Measurements from ENCODE around the gene PCSK4.
"Not testable (repeated sequence)": the region's sequence is repeated elsewhere in the genome, so short reads cannot be mapped to it uniquely, and the experiment has no call there.

The PCSK4 gene

DNA sequence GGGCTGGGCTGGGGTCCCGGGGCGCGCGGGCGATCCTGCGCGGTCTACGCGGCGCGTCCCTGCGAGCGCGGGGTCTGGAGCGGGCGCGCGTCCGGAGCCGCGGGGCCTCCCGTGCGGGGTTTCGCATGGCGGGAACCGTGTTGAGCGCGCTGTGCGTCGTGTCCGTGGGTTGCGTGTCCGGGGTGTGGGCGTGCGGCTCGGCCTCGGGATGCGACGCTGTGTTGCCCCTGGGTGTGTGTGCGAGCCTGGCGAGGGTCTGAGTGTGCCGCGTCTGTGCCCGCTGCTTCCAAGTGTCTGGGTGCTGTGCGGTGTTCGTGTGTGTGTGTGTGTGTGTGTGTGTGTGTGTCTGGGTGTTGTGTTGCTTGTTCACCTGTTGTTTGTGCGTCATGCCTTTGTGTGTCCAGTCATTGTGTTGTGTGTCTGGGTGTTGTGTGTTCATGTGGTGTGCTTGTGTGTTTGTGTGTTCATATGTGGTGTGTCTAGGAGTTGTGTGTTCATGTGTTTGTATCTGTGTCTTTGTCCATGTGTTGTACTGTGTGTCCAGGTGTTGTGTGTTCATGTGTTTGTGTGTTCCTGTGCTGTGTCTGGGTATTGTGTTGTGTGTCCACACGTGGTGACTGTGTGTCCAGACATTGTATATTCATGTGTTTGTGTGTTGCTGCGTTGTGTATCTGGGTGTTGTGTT is 34.3 kb upstream of the PCSK4 start:
- Histone ChIP-seq H3K36me3 (no peaks in the 10 kb centered on the region), H3K27ac (no peak overlapping the region), H3K9me3 (replicated peaks in 1 of 11) (0 out of 22 replicates have a peak, but pooled peaks cover 0 to 4% (median 0%) of the 10 kb centered on the region in 11 experiments), H3K4me1 (peaks cover 8 to 28% (median 21%) of the 10 kb centered on the region in 10 experiments), H3K4me2 (no peak overlapping the region), H3K9ac (no peak overlapping the region), H3K27me3 (peaks cover 20 to 36% (median 30%) of the 10 kb centered on the region in 11 experiments; a peak in 20 of 22 replicates), H3K4me3 (no peak overlapping the region), H4K20me1 (peaks cover 0 to 30% (median 0%) of the 10 kb centered on the region in 11 experiments; a peak in 2 of 22 replicates)
- no peak for TF ChIP-seq Cebpa-rat (IDR thresholded peaks at IDR 0.05)

DNA sequence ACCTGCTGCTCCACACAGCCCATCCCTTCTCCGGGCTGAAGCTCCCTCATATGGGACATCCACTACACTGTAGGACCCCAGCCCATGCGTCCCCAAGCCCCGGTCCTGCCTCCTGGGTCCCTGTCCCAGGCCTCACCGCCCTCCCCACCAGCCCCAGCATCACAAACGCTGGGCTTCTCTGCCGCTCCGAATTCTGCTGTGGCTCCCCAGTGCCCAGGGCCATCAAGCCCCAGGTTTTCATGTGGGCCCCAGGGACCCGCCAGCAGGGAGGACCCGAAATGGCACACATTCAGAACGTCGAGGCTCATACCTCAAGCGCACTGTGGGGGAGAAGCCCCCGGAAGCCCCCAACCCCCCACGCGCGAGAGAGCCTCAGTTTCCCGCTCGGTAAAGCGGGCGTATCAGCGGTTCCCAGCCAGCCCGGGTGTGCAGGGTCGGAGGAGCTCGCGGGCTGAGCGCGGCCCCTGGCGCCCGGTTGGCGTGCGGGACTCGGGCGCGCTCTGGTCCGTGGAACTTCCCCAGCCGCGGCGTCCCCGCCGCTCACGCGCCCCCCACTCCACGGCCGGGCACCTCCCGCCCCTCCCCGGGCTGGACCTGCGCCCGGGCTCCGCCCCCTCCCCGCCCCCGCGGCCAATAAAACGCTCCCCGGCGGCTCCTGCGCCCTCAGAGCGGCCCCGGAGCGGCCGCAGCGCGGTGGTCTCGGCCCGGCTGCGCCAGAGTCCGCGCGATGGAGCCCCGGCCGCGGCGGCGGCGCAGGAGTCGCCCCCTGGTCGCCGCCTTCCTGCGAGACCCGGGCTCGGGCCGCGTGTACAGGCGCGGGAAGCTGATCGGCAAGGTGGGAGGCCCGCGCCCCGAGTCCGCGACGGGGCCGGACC is 33.5 kb upstream of the PCSK4 start, which contains the start of gene PLK5:
Gene PLK5, plus strand, starts transcription at position 666 of the 875 bp plus-strand sequence. CDS start 2,920 bp downstream, outside the sequence.
- Histone ChIP-seq H3K4me1 (peaks cover 8 to 28% (median 21%) of the 10 kb centered on the region in 10 experiments), H3K36me3 (no peaks in the 10 kb centered on the region), H4K20me1 (peaks cover 0 to 25% (median 0%) of the 10 kb centered on the region in 11 experiments; a peak in 2 of 22 replicates), H3K27ac (no peak within 1 kb of the TSS), H3K9me3 (replicated peaks in 1 of 11) (0 out of 22 replicates have a peak, but pooled peaks cover 0 to 4% (median 0%) of the 10 kb centered on the region in 11 experiments), H3K9ac (no peak within 1 kb of the TSS), H3K27me3 (peaks cover 20 to 36% (median 30%) of the 10 kb centered on the region in 11 experiments; a peak in 20 of 22 replicates), H3K4me3 (no peak within 1 kb of the TSS), H3K4me2 (no peak within 1 kb of the TSS)
- no peak for TF ChIP-seq Cebpa-rat (IDR thresholded peaks at IDR 0.05)

DNA sequence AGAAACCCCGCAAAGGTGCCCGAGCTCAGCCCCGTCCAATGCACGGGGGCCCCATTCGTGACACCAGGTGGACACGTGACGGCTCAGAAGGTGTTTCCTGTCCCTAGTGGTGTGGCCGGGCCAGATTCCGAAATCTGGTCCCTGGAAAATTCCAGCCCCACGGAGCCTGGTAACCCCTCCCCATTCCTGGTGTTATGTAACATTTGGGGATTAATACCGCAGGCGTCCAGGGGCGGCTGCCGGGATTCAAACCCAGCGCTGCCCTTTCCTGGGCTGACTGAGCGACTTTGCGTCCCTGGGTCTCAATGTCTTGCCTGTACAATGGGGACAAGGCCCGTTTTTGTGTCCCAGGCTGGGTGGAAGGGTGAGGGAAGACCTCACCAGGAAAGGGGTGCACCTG is 32.7 kb upstream of the PCSK4 start:
- H3K9me3 ChIP-seq (replicated peaks in 1 of 11) = 0 out of 22 replicates have a peak, but pooled peaks cover 0 to 4% (median 0%) of the 10 kb centered on the region in 11 experiments
- H3K4me3 ChIP-seq = no peak overlapping the region
- TF ChIP-seq Cebpa-rat (IDR thresholded peaks at IDR 0.05) = no peak
- H3K9ac ChIP-seq = no peak overlapping the region
- H4K20me1 ChIP-seq = peaks cover 0 to 22% (median 0%) of the 10 kb centered on the region in 11 experiments; a peak in 2 of 22 replicates
- peaks cover 8 to 28% (median 21%) of the 10 kb centered on the region in 10 experiments for H3K4me1 ChIP-seq
- H3K27me3 ChIP-seq = peaks cover 20 to 36% (median 30%) of the 10 kb centered on the region in 11 experiments; a peak in 20 of 22 replicates
- no peak overlapping the region for H3K27ac ChIP-seq
- H3K36me3 ChIP-seq = no peaks in the 10 kb centered on the region
- no peak overlapping the region; a peak in 1 of 22 replicates for H3K4me2 ChIP-seq

DNA sequence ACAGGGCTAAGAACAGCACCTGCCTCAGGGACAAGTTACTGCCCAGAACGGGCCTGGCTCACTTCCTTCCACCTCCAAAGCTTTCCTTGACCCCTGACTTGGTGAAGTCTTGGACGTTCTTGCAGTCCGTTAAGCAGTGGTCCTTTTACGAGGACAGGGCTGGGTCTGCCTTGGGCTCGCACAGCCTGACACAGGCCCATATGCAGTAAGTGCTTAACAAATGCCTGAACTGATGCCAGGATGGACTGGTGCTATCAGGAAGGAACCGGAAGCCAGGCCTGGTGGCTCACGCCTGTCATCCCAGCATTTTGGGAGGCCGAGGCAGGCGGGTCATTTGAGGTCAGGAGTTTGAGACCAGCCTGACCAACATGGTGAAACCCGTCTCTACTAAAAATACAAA is 31.9 kb upstream of the PCSK4 start:
- Histone ChIP-seq H3K4me2 (peak overlapping the region in 8 of 11 experiments; percentile 28 to 81 (median 70); a peak in 15 of 22 replicates), H3K4me3 (no peak overlapping the region), H3K36me3 (no peaks in the 10 kb centered on the region), H3K9ac (0 out of 22 replicates have a peak overlapping the region, but pooled peaks of 1 of the 11 experiments have one; percentile 33), H3K27ac (no peak overlapping the region), H4K20me1 (peaks cover 0 to 15% (median 0%) of the 10 kb centered on the region in 11 experiments; a peak in 1 of 22 replicates), H3K9me3 (replicated peaks in 1 of 11) (0 out of 22 replicates have a peak, but pooled peaks cover 0 to 4% (median 0%) of the 10 kb centered on the region in 11 experiments), H3K4me1 (peaks cover 8 to 28% (median 21%) of the 10 kb centered on the region in 10 experiments), H3K27me3 (peaks cover 20 to 36% (median 30%) of the 10 kb centered on the region in 11 experiments; a peak in 20 of 22 replicates)
- no peak for TF ChIP-seq Cebpa-rat (IDR thresholded peaks at IDR 0.05)

DNA sequence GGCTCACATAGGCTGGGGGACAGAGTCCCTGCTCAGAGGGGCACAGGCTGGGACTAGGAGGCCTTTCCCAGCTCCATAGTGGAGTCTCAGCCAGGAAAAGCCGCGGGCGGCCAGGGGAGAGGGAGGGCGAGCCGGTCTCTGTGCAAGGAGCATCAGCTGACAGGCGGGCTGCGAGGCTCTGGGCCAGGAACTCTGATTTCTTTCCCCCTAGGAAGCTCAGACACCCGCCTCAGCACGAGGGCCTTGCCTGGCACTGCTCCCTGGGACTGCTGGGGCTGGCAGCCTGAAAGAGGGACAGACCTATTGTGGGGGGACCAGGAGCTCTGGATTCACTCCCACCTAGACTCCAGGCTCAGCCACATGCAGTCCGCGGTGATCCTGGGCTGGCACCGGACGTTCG is 31.5 kb upstream of the PCSK4 start:
- peaks cover 8 to 28% (median 21%) of the 10 kb centered on the region in 10 experiments for H3K4me1 ChIP-seq
- H3K4me3 ChIP-seq = no peak overlapping the region
- peak overlapping the region in 2 of 11 experiments; percentile 13 to 33; a peak in 2 of 22 replicates for H3K9ac ChIP-seq
- H3K36me3 ChIP-seq = no peaks in the 10 kb centered on the region
- H3K4me2 ChIP-seq = peak overlapping the region in 8 of 11 experiments; percentile 28 to 81 (median 70); a peak in 16 of 22 replicates
- no peak for TF ChIP-seq Cebpa-rat (IDR thresholded peaks at IDR 0.05)
- H4K20me1 ChIP-seq = peaks cover 0 to 14% (median 0%) of the 10 kb centered on the region in 11 experiments; a peak in 1 of 22 replicates
- peaks cover 20 to 36% (median 30%) of the 10 kb centered on the region in 11 experiments; a peak in 20 of 22 replicates for H3K27me3 ChIP-seq
- H3K9me3 ChIP-seq (replicated peaks in 1 of 11) = 0 out of 22 replicates have a peak, but pooled peaks cover 0 to 4% (median 0%) of the 10 kb centered on the region in 11 experiments
- no peak overlapping the region for H3K27ac ChIP-seq

DNA sequence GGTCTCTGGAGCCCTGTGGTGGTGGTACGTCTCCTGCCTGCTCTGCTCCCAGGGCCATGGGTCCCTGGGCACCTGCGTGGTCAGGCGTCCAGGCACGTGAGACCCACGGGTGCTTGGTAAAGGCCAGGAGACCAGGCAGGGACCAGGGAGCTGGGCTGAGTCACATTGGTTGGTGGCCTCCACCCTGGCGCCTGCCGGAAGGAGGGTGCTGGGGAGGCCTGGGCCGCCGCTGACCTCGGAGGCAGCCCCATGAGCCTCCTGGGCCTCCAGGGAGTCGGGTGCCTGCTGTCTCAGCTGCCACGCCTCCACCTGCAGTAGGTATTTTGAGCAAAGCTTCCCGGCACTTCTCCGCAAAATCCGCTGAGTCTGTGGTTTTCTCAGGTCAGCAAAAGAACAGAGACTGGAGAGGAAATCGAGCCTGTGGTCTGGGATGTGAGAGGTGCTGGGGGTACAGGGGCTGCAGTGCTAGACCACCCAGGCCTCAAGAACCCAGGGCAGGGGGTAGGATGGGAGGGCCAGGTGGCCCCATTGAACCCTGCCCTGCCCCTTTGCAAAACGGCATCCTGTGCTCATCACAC is 30.1 kb upstream of the PCSK4 start:
- H3K27me3 ChIP-seq = peaks cover 17 to 29% (median 25%) of the 10 kb centered on the region in 11 experiments; a peak in 20 of 22 replicates
- H3K9ac ChIP-seq = peak overlapping the region in 3 of 11 experiments; percentile 6 to 53 (median 35); a peak in 3 of 22 replicates
- H3K27ac ChIP-seq = no peak overlapping the region
- H3K36me3 ChIP-seq = no peaks in the 10 kb centered on the region
- no peak overlapping the region for H3K4me3 ChIP-seq
- no peak for TF ChIP-seq Cebpa-rat (IDR thresholded peaks at IDR 0.05)
- H3K4me2 ChIP-seq = peak overlapping the region; percentile 55 to 83 (median 75)
- 0 out of 22 replicates have a peak, but pooled peaks cover 0 to 4% (median 0%) of the 10 kb centered on the region in 11 experiments for H3K9me3 ChIP-seq (replicated peaks in 1 of 11)
- H3K4me1 ChIP-seq = peaks cover 8 to 28% (median 21%) of the 10 kb centered on the region in 10 experiments
- H4K20me1 ChIP-seq = peaks cover 0 to 6% (median 0%) of the 10 kb centered on the region in 11 experiments; a peak in 1 of 22 replicates

DNA sequence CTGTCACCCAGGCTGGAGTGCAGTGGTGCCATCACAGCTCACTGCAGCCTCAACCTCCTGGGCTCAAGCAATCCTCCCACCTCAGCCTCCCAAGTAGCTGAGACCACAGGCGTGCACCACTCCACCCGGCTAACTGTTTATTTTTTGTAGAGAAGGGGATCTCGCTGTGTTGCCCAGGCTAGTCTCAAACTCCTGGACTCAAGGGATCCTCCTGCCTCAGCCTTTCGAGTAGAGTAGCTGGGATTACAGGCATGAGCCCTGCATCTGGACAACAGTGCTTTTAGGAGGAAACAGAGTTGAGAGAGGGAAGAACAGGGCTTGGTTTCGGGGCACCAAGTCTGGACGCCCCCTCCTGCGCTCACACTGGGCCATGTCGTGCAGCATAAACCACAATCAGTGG is 29.7 kb upstream of the PCSK4 start:
- H3K27ac ChIP-seq; H3K4me3 ChIP-seq; H3K36me3 ChIP-seq; H4K20me1 ChIP-seq; H3K9me3 ChIP-seq (replicated peaks in 1 of 11): not testable (repeated sequence)
- peak overlapping the region in 2 of 11 experiments; percentile 6 to 35; a peak in 1 of 22 replicates for H3K9ac ChIP-seq
- peak overlapping the region; percentile 55 to 83 (median 75) for H3K4me2 ChIP-seq
- peaks cover 16 to 24% (median 20%) of the 10 kb centered on the region in 11 experiments; a peak in 19 of 22 replicates for H3K27me3 ChIP-seq
- H3K4me1 ChIP-seq = peaks cover 8 to 28% (median 21%) of the 10 kb centered on the region in 10 experiments

DNA sequence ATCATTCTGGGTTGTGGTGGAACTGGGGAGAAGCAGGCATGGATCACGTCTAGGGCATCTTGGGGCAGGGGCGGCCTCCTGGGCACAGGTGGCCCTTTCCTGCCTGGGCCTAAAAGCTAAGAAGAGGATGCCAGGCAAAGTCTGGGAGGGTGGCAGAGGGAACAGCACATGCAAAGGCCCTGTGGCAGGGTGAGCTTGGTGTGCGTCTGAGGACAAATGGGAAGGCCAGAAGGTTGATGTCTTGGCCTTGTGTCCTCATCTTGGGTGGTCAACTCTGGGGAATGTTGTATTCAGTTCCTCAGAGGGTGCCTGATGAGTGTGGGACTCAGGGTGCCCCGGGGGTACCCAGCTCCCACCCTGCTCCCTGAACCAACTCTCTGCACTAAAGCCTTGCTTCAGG is 28.3 kb upstream of the PCSK4 start:
- no peaks in the 10 kb centered on the region for H3K36me3 ChIP-seq
- H3K4me3 ChIP-seq = no peak overlapping the region
- H3K27me3 ChIP-seq = peaks cover 9 to 20% (median 16%) of the 10 kb centered on the region in 11 experiments
- TF ChIP-seq Cebpa-rat (IDR thresholded peaks at IDR 0.05) = no peak
- no peaks in the 10 kb centered on the region for H3K9me3 ChIP-seq (replicated peaks in 1 of 11)
- H3K9ac ChIP-seq = no peak overlapping the region
- no peak overlapping the region for H3K27ac ChIP-seq
- H4K20me1 ChIP-seq = peaks cover 0 to 6% (median 0%) of the 10 kb centered on the region in 11 experiments; a peak in 1 of 22 replicates
- peaks cover 8 to 28% (median 21%) of the 10 kb centered on the region in 10 experiments for H3K4me1 ChIP-seq
- no peak overlapping the region for H3K4me2 ChIP-seq
